ENCODE measurements around the gene LITAFD. TPM values are rescaled to one million over a fixed set of nuclear protein-coding genes. Genes with fewer than 3 reads are reported as not detected.
"Not testable (repeated sequence)": the region's sequence is repeated elsewhere in the genome, so short reads cannot be mapped to it uniquely, and the experiment has no call there.

Gene LITAFD
- total RNA-seq, 4 donors from 2014 or later: not detected

DNA sequence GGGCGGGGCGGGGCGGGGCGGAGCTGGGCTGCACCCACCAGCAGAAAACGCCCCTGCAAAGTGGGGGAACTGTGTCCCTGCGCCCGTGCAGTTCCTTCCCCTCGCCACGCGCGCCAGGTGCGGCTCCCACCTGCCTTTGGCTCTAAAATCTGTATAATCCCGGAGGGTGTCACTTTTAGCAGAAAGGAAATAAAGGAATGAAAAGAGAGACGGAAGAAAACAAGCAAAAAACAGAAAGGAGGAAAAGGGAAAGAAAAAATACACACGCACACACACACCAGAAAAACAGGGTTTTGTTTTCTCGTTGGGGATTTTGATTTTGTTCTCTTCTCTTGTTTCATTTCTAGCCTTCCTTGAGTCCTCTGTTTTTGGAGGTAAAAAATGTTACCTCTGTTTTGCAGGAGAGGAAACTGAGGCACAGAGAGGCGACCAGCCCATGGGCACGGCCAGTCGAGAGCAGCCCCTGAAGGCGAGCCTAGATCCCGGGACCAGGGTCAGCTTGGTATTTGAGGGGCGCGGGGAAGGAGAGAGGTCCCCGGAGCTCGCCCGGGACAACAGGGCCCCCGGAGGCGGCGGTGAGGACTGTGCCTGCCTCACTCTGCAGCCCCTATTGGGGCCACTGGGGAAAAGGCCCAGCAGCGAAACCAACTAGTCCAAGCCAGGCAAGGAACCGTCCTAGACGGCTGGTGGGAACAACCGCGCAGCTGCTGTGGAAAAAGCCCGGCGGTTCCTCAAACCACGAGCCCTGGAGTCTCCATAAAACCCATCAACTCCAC lies 12.8 kb upstream of the LITAFD start:
- Histone ChIP-seq H3K27ac (peak overlapping the region; percentile 40 to 86), H3K9me3 (no peaks in the 10 kb centered on the region), H3K4me3 (peak overlapping the region; percentile 46 to 75), H3K36me3 (no peaks in the 10 kb centered on the region), H3K4me1 (peaks cover 0 to 30% of the 10 kb centered on the region in 2 donors), H3K27me3 (no peaks in the 10 kb centered on the region)
- TF ChIP-seq, protein P1, sequence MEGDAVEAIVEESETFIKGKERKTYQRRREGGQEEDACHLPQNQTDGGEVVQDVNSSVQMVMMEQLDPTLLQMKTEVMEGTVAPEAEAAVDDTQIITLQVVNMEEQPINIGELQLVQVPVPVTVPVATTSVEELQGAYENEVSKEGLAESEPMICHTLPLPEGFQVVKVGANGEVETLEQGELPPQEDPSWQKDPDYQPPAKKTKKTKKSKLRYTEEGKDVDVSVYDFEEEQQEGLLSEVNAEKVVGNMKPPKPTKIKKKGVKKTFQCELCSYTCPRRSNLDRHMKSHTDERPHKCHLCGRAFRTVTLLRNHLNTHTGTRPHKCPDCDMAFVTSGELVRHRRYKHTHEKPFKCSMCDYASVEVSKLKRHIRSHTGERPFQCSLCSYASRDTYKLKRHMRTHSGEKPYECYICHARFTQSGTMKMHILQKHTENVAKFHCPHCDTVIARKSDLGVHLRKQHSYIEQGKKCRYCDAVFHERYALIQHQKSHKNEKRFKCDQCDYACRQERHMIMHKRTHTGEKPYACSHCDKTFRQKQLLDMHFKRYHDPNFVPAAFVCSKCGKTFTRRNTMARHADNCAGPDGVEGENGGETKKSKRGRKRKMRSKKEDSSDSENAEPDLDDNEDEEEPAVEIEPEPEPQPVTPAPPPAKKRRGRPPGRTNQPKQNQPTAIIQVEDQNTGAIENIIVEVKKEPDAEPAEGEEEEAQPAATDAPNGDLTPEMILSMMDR (IDR thresholded peaks at IDR 0.05): peak in 1 of 4 experiments; percentile 8
- TF ChIP-seq POLR2A (IDR thresholded peaks at IDR 0.05): no peak
- intact Hi-C loops (cut with DNase I; ENCODE audit: low total_unique reads): no loop called here
- no peak for DNase-seq

DNA sequence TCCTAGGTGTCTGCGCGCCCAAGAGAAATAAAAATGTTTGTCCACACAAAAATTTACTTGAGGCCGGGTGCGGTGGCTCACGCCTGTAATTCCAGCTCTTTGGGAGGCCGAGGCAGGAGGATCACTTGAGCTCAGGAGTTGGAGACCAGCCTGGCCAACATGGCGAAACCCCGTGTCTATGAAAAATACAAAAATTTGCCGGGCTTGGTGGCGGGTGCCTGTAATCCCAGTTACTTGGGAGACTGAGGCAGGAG lies 12.2 kb upstream of the LITAFD start:
- H3K27me3 ChIP-seq; H3K9me3 ChIP-seq; intact Hi-C loops (cut with DNase I; ENCODE audit: low total_unique reads); DNase-seq; H3K4me3 ChIP-seq; H3K36me3 ChIP-seq: not testable (repeated sequence)
- Histone ChIP-seq H3K27ac (peak overlapping the region in 1 of 2 donors; percentile 86), H3K4me1 (peaks cover 0 to 25% of the 10 kb centered on the region in 2 donors)

- Histone ChIP-seq H3K9me3 (no peaks in the 10 kb centered on the region), H3K36me3 (no peaks in the 10 kb centered on the region), H3K4me3 (no peak overlapping the region), H3K27ac (no peak overlapping the region), H3K4me1 (peaks cover 0 to 7% of the 10 kb centered on the region in 2 donors), H3K27me3 (no peaks in the 10 kb centered on the region)
- TF ChIP-seq POLR2A (IDR thresholded peaks at IDR 0.05): no peak
- TF ChIP-seq, protein P1 (IDR thresholded peaks at IDR 0.05): no peak
- no peak for DNase-seq
- intact Hi-C loops (cut with DNase I; ENCODE audit: low total_unique reads): no loop called here
Measured at GRCh38 chr16:8872071-8872470, 10.1 kb upstream of the LITAFD start.

GRCh38 chr16:8872967-8873865 lies 8.9 kb upstream of the LITAFD start:
- Histone ChIP-seq H3K4me3 (no peak overlapping the region), H3K27me3 (no peaks in the 10 kb centered on the region), H3K4me1 (no peaks in the 10 kb centered on the region), H3K27ac (no peak overlapping the region), H3K36me3 (no peaks in the 10 kb centered on the region), H3K9me3 (no peaks in the 10 kb centered on the region)
- DNase-seq: no peak
- no peak for TF ChIP-seq POLR2A (IDR thresholded peaks at IDR 0.05)
- TF ChIP-seq, protein P1 (IDR thresholded peaks at IDR 0.05): no peak
- intact Hi-C loops (cut with DNase I; ENCODE audit: low total_unique reads): no loop called here

GRCh38 chr16:8873866-8874195 lies 8.3 kb upstream of the LITAFD start:
- intact Hi-C loops (cut with DNase I; ENCODE audit: low total_unique reads); DNase-seq; H3K36me3 ChIP-seq; H3K4me3 ChIP-seq; H3K4me1 ChIP-seq; H3K27ac ChIP-seq; H3K9me3 ChIP-seq; H3K27me3 ChIP-seq: not testable (repeated sequence)

DNA sequence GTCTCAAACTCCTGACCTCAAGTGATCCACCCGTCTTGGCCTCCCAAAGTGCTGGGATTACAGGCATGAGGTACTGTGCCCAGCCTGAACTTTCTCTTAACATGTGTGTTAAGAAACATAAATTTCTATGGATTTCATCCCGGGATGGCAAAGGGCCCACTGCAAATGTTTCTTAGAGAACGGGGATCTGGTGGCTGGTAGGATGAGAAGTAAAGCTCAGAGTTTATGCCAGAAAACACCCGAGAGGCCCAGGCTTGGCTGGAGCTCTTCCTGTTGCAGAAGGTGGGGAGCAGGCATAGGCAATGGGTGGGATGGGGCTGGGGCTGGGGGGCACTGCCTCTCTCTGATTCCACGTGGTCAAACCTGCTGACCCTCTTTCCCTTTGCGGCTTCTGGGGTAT lies 7.8 kb upstream of the LITAFD start:
- Histone ChIP-seq H3K36me3 (no peaks in the 10 kb centered on the region), H3K4me3 (no peak overlapping the region), H3K4me1 (no peaks in the 10 kb centered on the region), H3K27ac (no peak overlapping the region), H3K27me3 (no peaks in the 10 kb centered on the region), H3K9me3 (no peaks in the 10 kb centered on the region)
- TF ChIP-seq, protein P1 (IDR thresholded peaks at IDR 0.05): no peak
- no peak for TF ChIP-seq POLR2A (IDR thresholded peaks at IDR 0.05)
- DNase-seq: no peak
- intact Hi-C loops (cut with DNase I; ENCODE audit: low total_unique reads): no loop called here

DNA sequence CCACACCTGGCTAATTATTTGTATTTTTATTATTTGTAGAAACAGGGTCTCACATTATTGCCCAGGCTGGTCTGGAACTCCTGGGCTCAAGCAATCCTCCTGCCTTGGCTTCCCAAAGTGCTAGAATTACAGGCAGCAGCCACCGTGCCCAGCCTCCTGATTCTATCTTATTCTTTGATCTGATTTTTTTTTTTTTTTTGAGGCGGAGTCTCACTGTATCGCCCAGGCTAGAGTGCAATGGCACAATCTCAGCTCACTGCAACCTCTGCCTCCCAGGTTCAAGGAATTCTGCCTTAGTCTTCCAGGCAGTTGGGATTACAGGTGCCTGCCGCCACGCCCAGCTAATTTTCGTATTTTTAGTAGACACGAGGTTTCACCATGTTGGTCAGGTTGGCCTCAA lies 6.8 kb upstream of the LITAFD start:
- H3K4me3 ChIP-seq; H3K27ac ChIP-seq; H3K9me3 ChIP-seq; H3K4me1 ChIP-seq; intact Hi-C loops (cut with DNase I; ENCODE audit: low total_unique reads); H3K36me3 ChIP-seq; H3K27me3 ChIP-seq; DNase-seq: not testable (repeated sequence)

Measured in uterus (tissue), 4 donors.